Kidney (tissue), 14 donors: Measurements from ENCODE around the gene OR10C1. TPM values are rescaled to one million over a fixed set of nuclear protein-coding genes. Genes with fewer than 3 reads are reported as not detected.

ENCODE experiments used
- DNase-seq, 5 donors: peaks; one replicate each; pipeline ENCODE4 v3.0.0-alpha.2; 2013 to 2020
- FAIRE-seq: peaks from 2 replicates; lab custom pipeline; 2012; peaks lifted over from hg19 to GRCh38; lab: Jason Lieb, UNC
- H3K27ac ChIP-seq, 2 donors: one replicate each; pipeline ENCODE4 v1.7.0; 2013; ENCODE audit warnings: low read depth in 2 of 2, low read length in 2 of 2, inconsistent platforms in 1 of 2
- H3K27me3 ChIP-seq: one replicate; pipeline ENCODE4 v1.7.1; 2013; ENCODE audit warnings: low read length, inconsistent platforms; ENCODE audit not compliant: control insufficient read depth, insufficient read depth
- H3K36me3 ChIP-seq, 3 donors: one replicate each; pipeline versions ENCODE4 v1.7.0 to v1.7.1; 2013; ENCODE audit warnings: low read length in 3 of 3, control low read depth in 1 of 3, inconsistent platforms in 1 of 3; ENCODE audit not compliant: insufficient read depth in 3 of 3, control insufficient read depth in 2 of 3
- H3K4me1 ChIP-seq, 3 donors: one replicate each; pipeline versions ENCODE4 v1.7.0 to v1.7.1; 2013; ENCODE audit warnings: low read length in 3 of 3, inconsistent platforms in 1 of 3, low read depth in 1 of 3; ENCODE audit not compliant: control insufficient read depth in 2 of 3, insufficient read depth in 2 of 3
- H3K4me3 ChIP-seq, 3 donors: one replicate each; pipeline versions ENCODE4 v1.7.0 to v1.8.1; 2013; ENCODE audit warnings: low read length in 3 of 3, control low read depth in 1 of 3, inconsistent platforms in 1 of 3
- H3K9ac ChIP-seq, 3 donors: one replicate each; pipeline versions ENCODE4 v1.7.0 to v1.7.1; 2013; ENCODE audit warnings: low read length in 3 of 3, control low read depth in 1 of 3, inconsistent platforms in 1 of 3
- H3K9me3 ChIP-seq, 3 donors: one replicate each; pipeline versions ENCODE4 v1.7.0 to v1.7.1; 2013; ENCODE audit warnings: low read length in 3 of 3, control low read depth in 1 of 3, inconsistent platforms in 1 of 3; ENCODE audit not compliant: control insufficient read depth in 2 of 3, insufficient read depth in 1 of 3
- intact Hi-C: fragments of 100-400 bp; cut with DNase I; formaldehyde crosslinking; loops from one replicate; pipeline ENCODE4 v1.11.1; 2022
- polyA plus RNA-seq: library from polyadenylated mRNA; stranded (reverse); fragments of 350-450 nt; fragmentation: Illumina TruSeq; extraction: RNeasy Lipid Tissue Mini Kit (QIAGEN cat#74804); gene quantifications from one replicate; pipeline ENCODE4 v1.2.3, GENCODE V29; 2014; ENCODE audit warnings: low read depth, low replicate concordance; ENCODE audit not compliant: insufficient read depth
- total RNA-seq: library from RNA; stranded (reverse); fragmentation: NEBNext Ultra II Directional; extraction: Animal tissue kit (Norgen Biotek cat#: 25700); gene quantifications from one replicate; pipeline ENCODE4 v1.2.1, GENCODE V29; 2021
- TF ChIP-seq, protein P1 (sequence below): IDR thresholded peaks from 3 replicates; pipeline ENCODE4 v1.5.1; 2012; ENCODE audit warnings: mild to moderate bottlenecking, moderate library complexity, borderline replicate concordance; ENCODE audit not compliant: insufficient read depth; ENCODE audit errors: extremely low read depth
- donor health status: control.
- donor health status: control.
- donor health status: control.
- donor health status: control.
- donor health status: control.
- donor health status: DM: yes; HTN: yes; CAD: no.
- donor health status: Normal renal cell carcinoma (clear cell type).

Gene OR10C1
- total and polyA plus RNA-seq, 2 donors from 2014 or later, result not detected

DNA sequence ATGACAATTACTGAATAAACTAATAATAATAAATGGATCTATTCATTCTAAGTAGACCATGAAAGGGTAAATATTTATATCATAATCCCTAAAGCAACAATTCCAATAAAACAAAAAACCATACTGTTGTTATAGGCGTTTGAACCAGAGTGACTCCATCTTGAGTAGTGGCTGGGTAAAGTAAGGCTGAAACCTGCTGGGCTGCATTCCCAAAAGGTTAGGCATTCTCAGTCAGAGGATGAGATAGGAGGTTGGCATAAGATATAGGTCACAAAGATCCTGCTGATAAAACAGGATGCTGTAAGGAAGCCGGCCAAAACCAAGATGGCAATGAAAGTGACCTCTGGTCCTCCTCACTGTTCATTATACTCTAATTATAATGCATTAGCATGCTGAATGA, 26.2 kb downstream of the OR10C1 start:
- no peak for DNase-seq
- TF ChIP-seq, protein P1, sequence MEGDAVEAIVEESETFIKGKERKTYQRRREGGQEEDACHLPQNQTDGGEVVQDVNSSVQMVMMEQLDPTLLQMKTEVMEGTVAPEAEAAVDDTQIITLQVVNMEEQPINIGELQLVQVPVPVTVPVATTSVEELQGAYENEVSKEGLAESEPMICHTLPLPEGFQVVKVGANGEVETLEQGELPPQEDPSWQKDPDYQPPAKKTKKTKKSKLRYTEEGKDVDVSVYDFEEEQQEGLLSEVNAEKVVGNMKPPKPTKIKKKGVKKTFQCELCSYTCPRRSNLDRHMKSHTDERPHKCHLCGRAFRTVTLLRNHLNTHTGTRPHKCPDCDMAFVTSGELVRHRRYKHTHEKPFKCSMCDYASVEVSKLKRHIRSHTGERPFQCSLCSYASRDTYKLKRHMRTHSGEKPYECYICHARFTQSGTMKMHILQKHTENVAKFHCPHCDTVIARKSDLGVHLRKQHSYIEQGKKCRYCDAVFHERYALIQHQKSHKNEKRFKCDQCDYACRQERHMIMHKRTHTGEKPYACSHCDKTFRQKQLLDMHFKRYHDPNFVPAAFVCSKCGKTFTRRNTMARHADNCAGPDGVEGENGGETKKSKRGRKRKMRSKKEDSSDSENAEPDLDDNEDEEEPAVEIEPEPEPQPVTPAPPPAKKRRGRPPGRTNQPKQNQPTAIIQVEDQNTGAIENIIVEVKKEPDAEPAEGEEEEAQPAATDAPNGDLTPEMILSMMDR, result no peak
- Histone ChIP-seq H3K4me3 (no peak overlapping the region), H3K27ac (no peak overlapping the region), H3K4me1 (no peaks in the 10 kb centered on the region), H3K9ac (no peak overlapping the region), H3K36me3 (no peaks in the 10 kb centered on the region), H3K9me3 (no peaks in the 10 kb centered on the region), H3K27me3 (no peaks in the 10 kb centered on the region)
- intact Hi-C loops, result no loop called here
- FAIRE-seq, result no peak

DNA sequence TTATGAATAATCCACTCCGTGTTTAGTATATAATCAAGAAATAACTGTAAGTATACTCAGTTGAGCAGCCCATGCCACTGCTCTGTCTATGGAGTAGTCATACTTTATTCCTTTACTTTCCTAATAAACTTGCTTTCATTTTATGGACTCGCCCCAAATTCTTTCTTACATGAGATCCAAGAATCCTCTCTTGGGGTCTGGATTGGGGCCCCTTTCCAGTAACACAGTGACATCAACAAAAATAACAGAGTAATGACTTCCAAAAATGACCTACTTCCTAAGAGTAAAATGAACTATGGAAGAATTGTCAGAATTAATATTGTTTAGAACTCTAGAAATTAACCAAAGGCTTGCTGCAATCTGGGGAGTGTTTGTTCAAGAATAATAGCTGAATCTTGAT, 26.7 kb downstream of the OR10C1 start:
- FAIRE-seq, result no peak
- TF ChIP-seq, protein P1, result no peak
- no peak overlapping the region for H3K4me3 ChIP-seq

DNA sequence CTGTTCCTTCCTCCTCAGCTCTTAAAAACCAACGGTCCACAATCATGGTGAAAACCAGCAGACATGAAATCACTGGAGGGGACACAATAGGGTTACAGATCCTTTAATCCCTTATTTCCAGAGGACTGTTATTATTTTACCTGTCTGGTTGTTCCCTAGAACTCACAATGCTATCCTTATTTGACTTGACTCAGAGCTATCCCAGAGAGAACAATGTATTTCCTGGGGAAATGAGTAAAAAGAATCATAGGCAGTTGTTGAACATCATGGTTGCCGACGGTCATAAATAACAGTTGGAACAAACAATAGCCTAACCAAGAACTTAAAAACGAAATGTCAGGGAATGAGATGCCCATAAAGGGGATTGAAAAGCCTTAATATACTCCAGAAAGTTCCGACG, 27.1 kb downstream of the OR10C1 start:
- no peak overlapping the region for H3K9ac ChIP-seq
- intact Hi-C loops, result no loop called here
- no peaks in the 10 kb centered on the region for H3K4me1 ChIP-seq
- no peaks in the 10 kb centered on the region for H3K27me3 ChIP-seq
- no peak for DNase-seq
- no peak for FAIRE-seq
- H3K36me3 ChIP-seq, result no peaks in the 10 kb centered on the region
- no peak overlapping the region for H3K4me3 ChIP-seq
- TF ChIP-seq, protein P1, result no peak
- H3K9me3 ChIP-seq, result no peaks in the 10 kb centered on the region
- no peak overlapping the region for H3K27ac ChIP-seq

More for the DNA sequence above, 26.7 kb downstream of the OR10C1 start:
- H3K9ac ChIP-seq, result no peak overlapping the region
- DNase-seq, result no peak
- no peaks in the 10 kb centered on the region for H3K9me3 ChIP-seq
- H3K4me1 ChIP-seq, result no peaks in the 10 kb centered on the region
- H3K36me3 ChIP-seq, result no peaks in the 10 kb centered on the region
- intact Hi-C loops, result no loop called here
- no peak overlapping the region for H3K27ac ChIP-seq
- no peaks in the 10 kb centered on the region for H3K27me3 ChIP-seq

DNA sequence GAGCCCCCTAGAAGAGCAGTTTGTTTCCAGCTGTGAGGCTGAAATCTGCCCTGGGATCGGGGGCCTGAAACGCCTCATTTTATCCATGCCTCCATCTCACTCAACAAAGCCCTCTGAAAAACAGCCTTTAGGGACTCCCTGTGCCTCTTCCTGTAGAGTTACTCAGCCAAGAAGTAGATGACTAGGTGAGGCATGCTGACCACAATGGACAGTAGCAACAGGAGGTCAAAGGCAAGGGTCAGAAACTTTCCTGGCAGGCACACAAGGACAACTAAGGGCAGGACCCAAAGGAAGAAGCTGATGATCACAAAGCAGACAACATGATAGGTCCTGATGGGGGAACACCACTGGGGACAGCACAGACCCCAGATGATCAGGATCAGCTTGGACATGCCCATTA, 35.9 kb downstream of the OR10C1 start:
- intact Hi-C loops, result no loop called here
- no peak for FAIRE-seq
- H3K4me3 ChIP-seq, result no peak overlapping the region
- H3K36me3 ChIP-seq, result no peaks in the 10 kb centered on the region
- H3K9ac ChIP-seq, result no peak overlapping the region
- H3K9me3 ChIP-seq, result no peaks in the 10 kb centered on the region
- no peak for DNase-seq
- H3K27me3 ChIP-seq, result no peaks in the 10 kb centered on the region
- TF ChIP-seq, protein P1, result no peak
- H3K4me1 ChIP-seq, result no peaks in the 10 kb centered on the region
- H3K27ac ChIP-seq, result no peak overlapping the region
